ENCODE results near the gene HNRNPAB.

DNA sequence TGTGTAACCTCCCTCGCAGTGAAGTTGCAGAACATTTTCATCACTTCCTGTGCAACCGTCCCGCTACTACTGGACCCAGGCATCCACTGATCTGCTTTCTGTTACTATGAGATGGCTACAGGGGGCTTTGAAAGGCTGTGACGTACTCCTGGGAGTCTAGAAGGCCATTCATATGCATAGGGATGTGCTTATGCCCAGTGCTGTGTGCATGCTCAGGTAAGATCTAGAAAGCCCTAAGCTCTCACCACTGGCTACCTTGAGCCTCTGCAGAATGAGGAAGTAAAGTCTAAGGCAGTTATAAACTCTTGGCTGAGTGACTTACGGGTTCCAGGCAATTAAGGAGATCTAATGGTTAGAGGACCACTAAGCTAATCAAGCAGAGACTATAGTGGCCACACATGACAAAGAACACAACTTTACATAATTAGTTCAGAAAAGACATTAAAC, 11.8 kb downstream of the HNRNPAB start:
- no peak for TF ChIP-seq NFXL1 (CRISPR knock-in tag; IDR thresholded peaks at IDR 0.05)
- TF ChIP-seq TAF1 (IDR thresholded peaks at IDR 0.05; ENCODE audit: control insufficient read depth, extremely low read depth, insufficient read depth, low read length, severe bottlenecking), result no peak
- TF ChIP-seq, protein P1, sequence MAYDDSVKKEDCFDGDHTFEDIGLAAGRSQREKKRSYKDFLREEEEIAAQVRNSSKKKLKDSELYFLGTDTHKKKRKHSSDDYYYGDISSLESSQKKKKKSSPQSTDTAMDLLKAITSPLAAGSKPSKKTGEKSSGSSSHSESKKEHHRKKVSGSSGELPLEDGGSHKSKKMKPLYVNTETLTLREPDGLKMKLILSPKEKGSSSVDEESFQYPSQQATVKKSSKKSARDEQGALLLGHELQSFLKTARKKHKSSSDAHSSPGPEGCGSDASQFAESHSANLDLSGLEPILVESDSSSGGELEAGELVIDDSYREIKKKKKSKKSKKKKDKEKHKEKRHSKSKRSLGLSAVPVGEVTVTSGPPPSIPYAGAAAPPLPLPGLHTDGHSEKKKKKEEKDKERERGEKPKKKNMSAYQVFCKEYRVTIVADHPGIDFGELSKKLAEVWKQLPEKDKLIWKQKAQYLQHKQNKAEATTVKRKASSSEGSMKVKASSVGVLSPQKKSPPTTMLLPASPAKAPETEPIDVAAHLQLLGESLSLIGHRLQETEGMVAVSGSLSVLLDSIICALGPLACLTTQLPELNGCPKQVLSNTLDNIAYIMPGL (CRISPR knock-in tag; IDR thresholded peaks at IDR 0.05), result no peak
- TF ChIP-seq ZNF444 (CRISPR knock-in tag; IDR thresholded peaks at IDR 0.05), result no peak
- TF ChIP-seq RAD21 (CRISPR knock-in tag; conservative IDR thresholded peaks at IDR 0.05 in 1 of 2, IDR thresholded peaks at IDR 0.05 in 1 of 2), result no peak
- no peak for TF ChIP-seq STAG1 (CRISPR knock-in tag; IDR thresholded peaks at IDR 0.05; ENCODE audit: borderline replicate concordance)
- TF ChIP-seq CEBPG (CRISPR knock-in tag; IDR thresholded peaks at IDR 0.05), result no peak
- no peak for TF ChIP-seq CEBPG (tag; conservative IDR thresholded peaks at IDR 0.05 in 1 of 2, IDR thresholded peaks at IDR 0.05 in 1 of 2)

Measured in K562 (cell line).